K562 (cell line): ENCODE data around the gene HHATL. TPM values are rescaled to one million over a fixed set of nuclear protein-coding genes. Genes with fewer than 3 reads are reported as not detected.
A peak's percentile ranks its signal among the peaks of the same experiment; 100 is the strongest.

Experiments
- CGGBP1 ChIP-seq: fragments of 250-450 bp; sonication (Bioruptor Pico); IDR thresholded peaks from 2 replicates; pipeline ENCODE4 v1.9.0; 2021; ENCODE audit warnings: mild to moderate bottlenecking
- FOXK2 ChIP-seq, 2 experiments: fragments of 450-650 bp; IDR thresholded peaks in 1 of 2; conservative IDR thresholded peaks in 1 of 2; 2 replicates each; pipeline ENCODE4 v1.6.1; 2016; ENCODE audit warnings: low read depth in 2 of 2, mild to moderate bottlenecking in 1 of 2
- MTF1 ChIP-seq: fragments of 250-450 bp; sonication (Bioruptor Pico); IDR thresholded peaks from 2 replicates; pipeline ENCODE4 v1.9.0; 2021; ENCODE audit warnings: moderate library complexity, mild to moderate bottlenecking, inconsistent platforms, borderline replicate concordance
- NR4A1 ChIP-seq, 2 experiments: fragments of 250-450 bp in 1 of 2; fragments of 450-650 bp in 1 of 2; sonication (Bioruptor Pico) in 1 of 2; IDR thresholded peaks; 2 replicates each; pipeline versions ENCODE4 v1.4.0 to v1.6.1; 2016 to 2020; ENCODE audit warnings: mild to moderate bottlenecking in 2 of 2, missing compliant biosample characterization in 1 of 2, missing genetic modification characterization in 1 of 2, moderate library complexity in 1 of 2
- RNF219 ChIP-seq: fragments of 250-450 bp; sonication (Bioruptor Pico); IDR thresholded peaks from 2 replicates; pipeline ENCODE4 v1.5.0; 2022; ENCODE audit warnings: mild to moderate bottlenecking
- SMC3 ChIP-seq: conservative IDR thresholded peaks from 2 replicates; pipeline ENCODE4 v1.6.1; 2011; ENCODE audit warnings: low read depth, low read length, improper control_type of control experiment; ENCODE audit not compliant: insufficient read depth
- ZNF239 ChIP-seq: fragments of 250-450 bp; sonication (Bioruptor Pico); IDR thresholded peaks from 2 replicates; pipeline ENCODE4 v1.4.0; 2020; ENCODE audit warnings: mild to moderate bottlenecking
- ZNF263 ChIP-seq: sonication (generic); formaldehyde crosslinking; IDR thresholded peaks from 2 replicates; pipeline ENCODE4 v1.8.0; 2022; ENCODE audit warnings: mild to moderate bottlenecking, missing genetic modification reagents, borderline replicate concordance
- ZNF740 ChIP-seq, 3 experiments: fragments of 200-800 bp in 1 of 3; sonication (Bioruptor generic) in 1 of 3; sonication (generic) in 1 of 3; formaldehyde crosslinking in 1 of 3; IDR thresholded peaks; 2 replicates each; pipeline versions ENCODE4 v1.6.1 to v1.8.0; 2016 to 2022; ENCODE audit warnings: mild to moderate bottlenecking in 2 of 3, missing compliant biosample characterization in 2 of 3, missing genetic modification characterization in 2 of 3, missing genetic modification reagents in 1 of 3
- polyA plus RNA-seq, 8 experiments: library from polyadenylated mRNA; depleted of rRNA in 4 of 8; stranded (reverse) in 5 of 8; unstranded in 3 of 8; fragments of >200 nt; fragmentation: Nextera tagmentation in 2 of 8; fragmentation: Illumina TruSeq in 1 of 8; extraction: Ambion mirVana in 2 of 8; extraction: Trizol in 1 of 8; gene quantifications; 2 replicates each; pipeline versions ENCODE4 v1.2.1 to v1.2.3, GENCODE V29; 2011 to 2014; ENCODE audit warnings: inconsistent platforms in 1 of 8, missing spikeins in 1 of 8
- total RNA-seq, 7 experiments: library from RNA; depleted of rRNA in 6 of 7; stranded (reverse); fragments of >200 nt in 6 of 7; fragmentation: Illumina TruSeq in 2 of 7; extraction: Trizol in 2 of 7; gene quantifications; 2 replicates each; pipeline versions ENCODE4 v1.2.1 to v1.2.3, GENCODE V29; 2011 to 2021; ENCODE audit warnings: low replicate concordance in 1 of 7

The HHATL gene
- total and polyA plus RNA-seq, 9 of the 15 experiments (the other 6 are each of a cell fraction or from before 2014, with no cell fraction given) = not detected

GRCh38 chr3:42655980-42656679 is 46.5 kb downstream of the HHATL start (continued):
- TF ChIP-seq ZNF263 = peak; percentile 46; the same call in 1 of the 2 replicates
- no peak for TF ChIP-seq CGGBP1
- TF ChIP-seq ZNF740 (CRISPR knock-in tag; IDR thresholded peaks at IDR 0.05) = no peak
- no peak for TF ChIP-seq ZNF740 (tag; IDR thresholded peaks at IDR 0.05)
- TF ChIP-seq SMC3 = no peak
- TF ChIP-seq ZNF239 (CRISPR knock-in tag) = no peak
- TF ChIP-seq MTF1 (CRISPR knock-in tag) = no peak
- TF ChIP-seq FOXK2 (conservative IDR thresholded peaks at IDR 0.05 in 1 of 2, IDR thresholded peaks at IDR 0.05 in 1 of 2; ENCODE audit: low read depth in 2 of 2) = no peak
- no peak for TF ChIP-seq RNF219
- TF ChIP-seq NR4A1 (CRISPR knock-in tag; IDR thresholded peaks at IDR 0.05) = no peak
- no peak for TF ChIP-seq NR4A1 (tag; IDR thresholded peaks at IDR 0.05)
